SU-DHL-6 (cell line): ENCODE measurements around the gene UBE2D4.

Experiments used
- EZH2phosphoT487 ChIP-seq: fragments of 200-600 bp; sonication (generic), shearing (Covaris generic); conservative IDR thresholded peaks from 2 replicates; pipeline ENCODE4 v1.6.1; 2018; ENCODE audit warnings: mild to moderate bottlenecking, antibody characterized with exemption, low read length, moderate library complexity, mixed read lengths
- TF ChIP-seq, protein P1 (sequence below): fragments of 200-600 bp; sonication (generic); IDR thresholded peaks from one replicate; pipeline ENCODE4 v1.5.1; 2017; ENCODE audit warnings: antibody characterized with exemption, mild to moderate bottlenecking, low read length, moderate library complexity; ENCODE audit not compliant: insufficient read depth, poor library complexity, severe bottlenecking

DNA sequence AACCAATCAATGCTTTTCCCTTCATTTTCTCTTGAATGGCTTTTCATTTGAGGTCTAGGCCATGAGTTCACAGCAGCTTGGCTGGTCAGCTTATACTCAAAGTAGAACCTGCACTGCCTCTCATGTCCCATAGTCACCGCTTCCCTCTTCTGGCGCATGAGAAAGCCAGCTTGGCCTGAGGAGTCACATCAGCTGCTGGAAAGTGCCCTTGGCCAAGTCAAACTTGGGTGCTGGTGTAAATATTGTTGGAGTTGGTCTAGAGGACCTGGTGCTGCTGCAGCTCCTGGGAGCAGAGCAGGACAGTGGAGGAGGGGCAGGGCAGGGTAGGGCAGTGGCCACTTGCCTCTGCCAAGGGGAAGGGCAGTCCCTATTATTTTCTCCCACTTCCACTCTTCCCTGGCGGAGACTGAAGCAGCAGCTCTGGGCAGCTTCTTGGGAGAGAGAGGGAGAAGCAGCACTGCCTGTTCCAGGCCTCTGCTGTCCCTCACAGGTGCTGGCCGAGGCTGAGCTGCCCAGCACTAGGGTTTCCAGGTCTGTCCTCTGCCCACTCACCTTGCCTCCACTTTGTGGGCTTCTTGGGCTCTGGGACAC lies 12.8 kb downstream of the UBE2D4 start:
- TF ChIP-seq, protein P1, sequence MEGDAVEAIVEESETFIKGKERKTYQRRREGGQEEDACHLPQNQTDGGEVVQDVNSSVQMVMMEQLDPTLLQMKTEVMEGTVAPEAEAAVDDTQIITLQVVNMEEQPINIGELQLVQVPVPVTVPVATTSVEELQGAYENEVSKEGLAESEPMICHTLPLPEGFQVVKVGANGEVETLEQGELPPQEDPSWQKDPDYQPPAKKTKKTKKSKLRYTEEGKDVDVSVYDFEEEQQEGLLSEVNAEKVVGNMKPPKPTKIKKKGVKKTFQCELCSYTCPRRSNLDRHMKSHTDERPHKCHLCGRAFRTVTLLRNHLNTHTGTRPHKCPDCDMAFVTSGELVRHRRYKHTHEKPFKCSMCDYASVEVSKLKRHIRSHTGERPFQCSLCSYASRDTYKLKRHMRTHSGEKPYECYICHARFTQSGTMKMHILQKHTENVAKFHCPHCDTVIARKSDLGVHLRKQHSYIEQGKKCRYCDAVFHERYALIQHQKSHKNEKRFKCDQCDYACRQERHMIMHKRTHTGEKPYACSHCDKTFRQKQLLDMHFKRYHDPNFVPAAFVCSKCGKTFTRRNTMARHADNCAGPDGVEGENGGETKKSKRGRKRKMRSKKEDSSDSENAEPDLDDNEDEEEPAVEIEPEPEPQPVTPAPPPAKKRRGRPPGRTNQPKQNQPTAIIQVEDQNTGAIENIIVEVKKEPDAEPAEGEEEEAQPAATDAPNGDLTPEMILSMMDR: no peak
- no peak for TF ChIP-seq EZH2phosphoT487
